GM19455 (cell line): ENCODE measurements around the gene MED20.

Source experiments
- ATAC-seq: cut with Tn5 transposase; IDR thresholded peaks from one replicate; pipeline ENCODE4 v1.9.1; 2021; ENCODE audit not compliant: unreplicated experiment

MED20 gene

DNA sequence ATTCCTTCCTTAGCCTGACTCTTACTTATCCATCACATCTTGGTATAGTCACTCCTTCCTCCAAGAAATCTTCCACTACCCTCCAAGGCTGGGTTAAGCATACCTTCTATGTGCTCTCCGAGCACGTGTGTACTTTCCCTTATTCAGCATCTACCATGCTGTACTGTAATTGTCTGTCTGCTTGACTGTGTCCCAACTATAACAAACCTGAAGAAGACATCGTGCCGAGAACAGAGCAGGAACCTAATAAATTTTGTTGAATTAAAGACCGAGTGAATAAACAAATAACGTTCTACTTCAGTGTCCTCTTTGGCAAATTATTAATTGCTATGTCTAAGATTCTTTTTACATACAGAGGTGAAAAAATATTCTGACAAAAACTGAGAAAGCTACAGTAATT lies 61.6 kb downstream of the MED20 start:
- no peak for ATAC-seq

GRCh38 chr6:41858703-41859102 lies 62.2 kb downstream of the MED20 start:
- ATAC-seq = no peak
